CD8-positive, alpha-beta memory T cell (primary cell): Measurements from ENCODE around the gene GALNT8. TPM values are rescaled to one million over a fixed set of nuclear protein-coding genes. Genes with fewer than 3 reads are reported as not detected.

Experiments
- CTCF ChIA-PET: fragments of 350-600 bp; sonication (Branson Sonifier 250); formaldehyde crosslinking; loops from one replicate; lab custom pipeline; 2021; ENCODE audit warnings: antibody characterized with exemption; lab: Charles Lee
- POLR2A ChIA-PET: fragments of 350-600 bp; sonication (Branson Sonifier 250); formaldehyde crosslinking; loops from one replicate; lab custom pipeline; 2021; ENCODE audit warnings: antibody characterized with exemption; lab: Charles Lee
- DNase-seq, 5 donors: peaks; one replicate each; pipeline versions ENCODE4 v3.0.0 to v3.0.0-alpha.2; 2020 to 2022; ENCODE audit warnings: mixed read lengths in 1 of 5
- H3K27ac ChIP-seq: one replicate; pipeline ENCODE4 v1.7.0; 2013; ENCODE audit warnings: low read depth, mild to moderate bottlenecking, low read length, moderate library complexity
- H3K27me3 ChIP-seq: 2 replicates; pipeline ENCODE4 v1.7.0; 2013; ENCODE audit warnings: low read length, mild to moderate bottlenecking; ENCODE audit not compliant: insufficient read depth, poor library complexity, severe bottlenecking
- H3K36me3 ChIP-seq: 2 replicates; pipeline ENCODE4 v1.7.0; 2013; ENCODE audit warnings: mild to moderate bottlenecking, low read length, moderate library complexity; ENCODE audit not compliant: insufficient read depth
- H3K4me1 ChIP-seq: 2 replicates; pipeline ENCODE4 v1.7.0; 2013; ENCODE audit warnings: mild to moderate bottlenecking, low read length, moderate library complexity; ENCODE audit not compliant: insufficient read depth
- H3K4me3 ChIP-seq: 2 replicates; pipeline ENCODE4 v1.7.0; 2013; ENCODE audit warnings: mild to moderate bottlenecking, low read length
- H3K9me3 ChIP-seq: 2 replicates; pipeline ENCODE4 v1.7.0; 2013; ENCODE audit warnings: mild to moderate bottlenecking, low read length
- H3K27ac Mint-ChIP-seq, 8 donors: one replicate each; pipeline ENCODE4 v1.8.0; 2020 to 2021; ENCODE audit warnings: mixed read lengths in 8 of 8, mild to moderate bottlenecking in 6 of 8, inconsistent platforms in 3 of 8, moderate library complexity in 3 of 8
- H3K27me3 Mint-ChIP-seq, 2 donors: one replicate each; pipeline ENCODE4 v1.8.0; 2020 to 2021; ENCODE audit warnings: mixed read lengths in 2 of 2, mild to moderate bottlenecking in 1 of 2, moderate library complexity in 1 of 2
- H3K36me3 Mint-ChIP-seq, 3 donors: one replicate each; pipeline ENCODE4 v1.8.0; 2020 to 2021; ENCODE audit warnings: mixed read lengths in 3 of 3, inconsistent platforms in 1 of 3, mild to moderate bottlenecking in 1 of 3
- H3K4me1 Mint-ChIP-seq, 3 donors: one replicate each; pipeline ENCODE4 v1.8.0; 2020 to 2021; ENCODE audit warnings: mixed read lengths in 3 of 3, inconsistent platforms in 1 of 3, mild to moderate bottlenecking in 1 of 3
- H3K4me3 Mint-ChIP-seq, 7 donors: one replicate each; pipeline ENCODE4 v1.8.0; 2020 to 2021; ENCODE audit warnings: mixed read lengths in 7 of 7, mild to moderate bottlenecking in 6 of 7, moderate library complexity in 4 of 7, inconsistent platforms in 2 of 7
- H3K9me3 Mint-ChIP-seq, 5 donors: one replicate each; pipeline ENCODE4 v1.8.0; 2020 to 2022; ENCODE audit warnings: mixed read lengths in 5 of 5, mild to moderate bottlenecking in 3 of 5, moderate library complexity in 2 of 5, inconsistent platforms in 1 of 5
- polyA plus RNA-seq: library from polyadenylated mRNA; unstranded; fragments of 300-500 nt; fragmentation: Illumina TruSeq; gene quantifications from one replicate; pipeline ENCODE4 v1.2.3, GENCODE V29; 2021
- total RNA-seq, 2 experiments: library from RNA; stranded (reverse); gene quantifications; one replicate each; pipeline ENCODE4 v1.2.3, GENCODE V29; 2021

Gene GALNT8
- total and polyA plus RNA-seq, 3 experiments from 2014 or later = 0.20 to 3.2 (median 0.22) TPM

DNA sequence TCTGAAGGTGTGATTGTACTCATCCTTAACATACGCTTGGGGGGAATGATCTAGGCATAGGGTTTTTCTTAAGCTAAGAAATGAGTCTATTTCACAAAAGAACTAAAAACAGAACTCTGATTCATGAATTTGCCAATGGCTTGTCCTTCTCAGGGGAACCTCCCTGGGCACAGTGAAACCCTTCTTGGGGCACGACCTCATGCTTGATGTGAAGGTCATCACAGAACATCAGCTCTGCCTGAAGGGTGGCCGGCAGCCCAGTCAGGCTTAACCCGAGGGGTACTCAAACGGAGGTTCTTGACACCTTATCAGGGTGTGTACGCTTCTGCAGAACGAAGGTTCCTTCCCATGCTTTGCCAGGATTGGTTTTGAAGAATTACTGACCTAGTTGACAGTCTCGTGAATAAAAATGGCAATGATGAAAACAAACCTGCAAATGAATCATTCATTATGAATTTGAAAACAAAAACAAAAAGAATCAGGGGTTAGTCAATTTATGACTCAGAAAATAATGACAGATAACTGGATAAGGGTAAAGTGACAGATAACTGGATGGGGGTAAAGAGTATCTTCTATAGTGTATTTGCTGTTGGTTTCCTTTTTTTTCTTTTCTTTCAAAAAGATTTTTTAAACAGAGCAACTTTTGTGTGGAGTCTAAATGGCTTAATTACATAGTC lies 86.4 kb downstream of the GALNT8 start:
- H3K27me3 Mint-ChIP-seq = peaks cover 18 to 37% of the 10 kb centered on the region in 2 donors
- ChIA-PET CTCF (interaction anchor here (0.9 to 1.0 kb wide), 2 partner anchors 13 to 41 kb away, joined by 3 read pairs; no protein-coding TSS in a partner anchor), POLR2A (no interaction called here)
- no peaks in the 10 kb centered on the region for H3K9me3 Mint-ChIP-seq
- H3K4me1 Mint-ChIP-seq = peaks cover 38 to 49% (median 49%) of the 10 kb centered on the region in 3 donors
- H3K27ac ChIP-seq = no peak overlapping the region
- H3K9me3 ChIP-seq = no peaks in the 10 kb centered on the region
- DNase-seq = no peak
- H3K4me1 ChIP-seq = peaks cover 22% of the 10 kb centered on the region
- no peak overlapping the region for H3K4me3 ChIP-seq
- peak overlapping the region; percentile 22 to 84 (median 70) for H3K4me3 Mint-ChIP-seq
- peak overlapping the region in 4 of 8 donors; percentile 24 to 64 (median 50) for H3K27ac Mint-ChIP-seq
- H3K27me3 ChIP-seq = no peaks in the 10 kb centered on the region
- H3K36me3 Mint-ChIP-seq = peaks cover 0 to 4% (median 0%) of the 10 kb centered on the region in 3 donors
- no peaks in the 10 kb centered on the region for H3K36me3 ChIP-seq

DNA sequence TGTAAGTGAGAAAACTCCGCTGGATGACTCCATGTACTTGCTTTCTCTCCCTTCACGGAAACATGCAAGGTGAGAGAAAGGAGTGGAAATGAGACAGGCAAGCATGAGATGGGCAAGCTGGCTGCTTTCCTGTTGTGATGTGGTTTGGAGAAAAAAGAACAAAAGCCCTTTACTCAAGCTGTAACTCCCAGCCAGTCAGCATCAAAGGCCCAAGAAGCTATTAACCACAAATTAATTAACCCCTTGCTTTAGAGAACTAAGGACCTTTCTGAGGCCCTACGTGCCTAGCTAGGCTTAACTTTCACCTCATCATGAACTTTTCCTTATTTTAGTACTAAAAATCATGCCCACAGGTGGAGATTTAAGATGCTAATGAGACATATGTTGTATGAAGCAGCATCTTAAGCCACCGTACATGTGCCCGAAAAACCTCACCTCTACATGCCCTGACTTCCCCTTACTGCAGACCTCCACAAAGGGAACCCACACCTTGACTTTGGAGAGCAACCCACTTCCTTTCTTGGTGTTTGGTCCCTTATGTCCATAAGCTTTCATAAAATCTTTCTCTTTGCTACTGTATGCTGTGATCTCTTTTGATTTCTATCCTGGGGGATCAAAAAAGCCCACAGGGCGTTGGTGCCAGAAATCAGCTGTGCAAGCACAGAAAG lies 87.0 kb downstream of the GALNT8 start:
- Mint-ChIP-seq H3K27ac (peak overlapping the region in 7 of 8 donors; percentile 47 to 87 (median 54)), H3K36me3 (peaks cover 0 to 5% (median 0%) of the 10 kb centered on the region in 3 donors), H3K27me3 (peaks cover 23 to 39% of the 10 kb centered on the region in 2 donors), H3K9me3 (no peaks in the 10 kb centered on the region), H3K4me3 (peak overlapping the region; percentile 61 to 84 (median 74)), H3K4me1 (peaks cover 39 to 53% (median 50%) of the 10 kb centered on the region in 3 donors)
- DNase-seq = no peak
- Histone ChIP-seq H3K27me3 (no peaks in the 10 kb centered on the region), H3K36me3 (no peaks in the 10 kb centered on the region), H3K9me3 (no peaks in the 10 kb centered on the region), H3K4me3 (no peak overlapping the region), H3K4me1 (peaks cover 22% of the 10 kb centered on the region), H3K27ac (no peak overlapping the region)
- ChIA-PET CTCF (interaction anchor here (0.9 to 1.3 kb wide), 3 partner anchors 14 to 50 kb away, joined by 3 to 4 read pairs (median 3); no protein-coding TSS in a partner anchor), POLR2A (no interaction called here)

DNA sequence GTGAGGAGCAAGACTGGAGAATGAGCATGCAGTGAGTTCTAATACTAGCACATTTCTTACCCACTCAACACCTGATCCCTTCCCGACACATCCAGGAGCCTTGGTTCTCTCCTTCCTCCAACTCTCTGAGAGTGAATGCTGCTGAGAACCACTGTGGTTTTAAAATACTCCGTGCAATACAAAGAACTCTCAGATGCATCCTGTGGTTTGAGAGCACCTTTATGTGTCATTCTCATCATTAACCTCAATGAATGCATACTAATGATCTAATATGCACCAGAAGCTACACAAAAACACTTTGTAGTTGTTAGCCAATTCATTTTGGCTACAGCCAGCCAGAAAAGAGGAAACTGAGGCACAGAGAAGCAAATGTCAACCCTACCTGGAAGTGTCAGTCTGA lies 87.6 kb downstream of the GALNT8 start:
- H3K27ac Mint-ChIP-seq = peak overlapping the region in 6 of 8 donors; percentile 49 to 87 (median 56)
- peaks cover 24 to 39% of the 10 kb centered on the region in 2 donors for H3K27me3 Mint-ChIP-seq
- H3K4me1 ChIP-seq = peaks cover 22% of the 10 kb centered on the region
- POLR2A ChIA-PET = no interaction called here
- H3K4me3 Mint-ChIP-seq = peak overlapping the region; percentile 61 to 84 (median 74)
- no peaks in the 10 kb centered on the region for H3K9me3 ChIP-seq
- no peaks in the 10 kb centered on the region for H3K36me3 ChIP-seq
- peaks cover 0 to 5% (median 0%) of the 10 kb centered on the region in 3 donors for H3K36me3 Mint-ChIP-seq
- CTCF ChIA-PET = interaction anchor here (0.9 to 1.3 kb wide), 2 partner anchors 27 to 50 kb away, joined by 3 to 4 read pairs; no protein-coding TSS in a partner anchor
- H3K4me3 ChIP-seq = no peak overlapping the region
- no peaks in the 10 kb centered on the region for H3K27me3 ChIP-seq
- H3K27ac ChIP-seq = no peak overlapping the region
- H3K4me1 Mint-ChIP-seq = peaks cover 39 to 55% (median 50%) of the 10 kb centered on the region in 3 donors
- H3K9me3 Mint-ChIP-seq = no peaks in the 10 kb centered on the region
- DNase-seq = peak in 1 of 5 donors; percentile 26

DNA sequence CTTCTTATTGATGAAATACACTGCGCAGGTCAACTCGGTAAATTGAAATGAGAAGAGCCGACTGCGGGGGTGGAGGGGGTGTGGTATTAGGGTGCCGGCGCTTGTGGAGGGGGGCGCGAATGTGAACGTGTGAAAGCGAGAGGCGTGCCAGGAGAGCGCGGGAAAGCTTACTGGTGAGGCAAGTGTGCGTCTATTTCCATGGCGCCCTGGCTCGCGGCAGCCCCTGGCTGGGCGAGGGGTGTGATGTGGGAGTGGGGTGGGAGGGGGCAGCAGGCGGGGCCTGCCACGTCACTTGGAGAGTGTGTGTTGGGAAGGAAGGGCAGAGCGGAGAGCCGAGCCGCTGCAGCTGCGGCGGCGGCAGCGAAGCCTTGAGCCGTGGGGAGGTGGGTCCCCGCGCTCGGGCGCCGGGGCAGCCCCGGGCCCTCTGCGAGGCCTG lies 88.8 kb downstream of the GALNT8 start:
- Histone ChIP-seq H3K27me3 (no peaks in the 10 kb centered on the region), H3K4me3 (no peak overlapping the region), H3K4me1 (peaks cover 22% of the 10 kb centered on the region), H3K27ac (no peak overlapping the region), H3K36me3 (no peaks in the 10 kb centered on the region), H3K9me3 (no peaks in the 10 kb centered on the region)
- Mint-ChIP-seq H3K27ac (peak overlapping the region in 4 of 8 donors; percentile 15 to 85 (median 54)), H3K27me3 (peaks cover 25 to 33% of the 10 kb centered on the region in 2 donors), H3K9me3 (no peaks in the 10 kb centered on the region), H3K4me1 (peaks cover 39 to 61% (median 50%) of the 10 kb centered on the region in 3 donors), H3K4me3 (peak overlapping the region; percentile 71 to 84 (median 78)), H3K36me3 (peaks cover 0 to 5% (median 0%) of the 10 kb centered on the region in 3 donors)
- POLR2A ChIA-PET = no interaction called here
- CTCF ChIA-PET = no interaction called here
- peak in 2 of 5 donors; percentile 15 for DNase-seq

- Mint-ChIP-seq H3K27ac (peak overlapping the region in 1 of 8 donors; percentile 57), H3K4me3 (peak overlapping the region; percentile 30 to 80 (median 73)), H3K36me3 (peaks cover 0 to 5% (median 0%) of the 10 kb centered on the region in 3 donors), H3K9me3 (no peaks in the 10 kb centered on the region), H3K27me3 (peaks cover 25 to 32% of the 10 kb centered on the region in 2 donors), H3K4me1 (peaks cover 39 to 61% (median 50%) of the 10 kb centered on the region in 3 donors)
- H3K9me3 ChIP-seq = no peaks in the 10 kb centered on the region
- H3K4me3 ChIP-seq = no peak overlapping the region
- no peaks in the 10 kb centered on the region for H3K36me3 ChIP-seq
- H3K27ac ChIP-seq = no peak overlapping the region
- CTCF ChIA-PET = no interaction called here
- H3K4me1 ChIP-seq = peaks cover 22% of the 10 kb centered on the region
- DNase-seq = no peak
- H3K27me3 ChIP-seq = no peaks in the 10 kb centered on the region
- POLR2A ChIA-PET = no interaction called here
These were observed 89.4 kb downstream of the GALNT8 start for GRCh38 chr12:4809449-4810218.

GRCh38 chr12:4810219-4810671 lies 90.0 kb downstream of the GALNT8 start:
- H3K27ac Mint-ChIP-seq = peak overlapping the region in 1 of 8 donors; percentile 75
- H3K36me3 ChIP-seq = no peaks in the 10 kb centered on the region
- CTCF ChIA-PET = interaction anchor here (2.4 kb wide), 1 partner anchor 45 kb away, joined by 6 read pairs; no protein-coding TSS in a partner anchor
- H3K9me3 Mint-ChIP-seq = no peaks in the 10 kb centered on the region
- DNase-seq = no peak
- H3K27me3 ChIP-seq = no peaks in the 10 kb centered on the region
- peaks cover 0 to 4% (median 0%) of the 10 kb centered on the region in 3 donors for H3K36me3 Mint-ChIP-seq
- H3K4me3 ChIP-seq = no peak overlapping the region
- H3K27ac ChIP-seq = no peak overlapping the region
- no peaks in the 10 kb centered on the region for H3K9me3 ChIP-seq
- peaks cover 42 to 67% (median 50%) of the 10 kb centered on the region in 3 donors for H3K4me1 Mint-ChIP-seq
- H3K4me1 ChIP-seq = peaks cover 22% of the 10 kb centered on the region
- H3K4me3 Mint-ChIP-seq = peak overlapping the region; percentile 30 to 80 (median 73)
- H3K27me3 Mint-ChIP-seq = peaks cover 25 to 31% of the 10 kb centered on the region in 2 donors
- POLR2A ChIA-PET = no interaction called here

DNA sequence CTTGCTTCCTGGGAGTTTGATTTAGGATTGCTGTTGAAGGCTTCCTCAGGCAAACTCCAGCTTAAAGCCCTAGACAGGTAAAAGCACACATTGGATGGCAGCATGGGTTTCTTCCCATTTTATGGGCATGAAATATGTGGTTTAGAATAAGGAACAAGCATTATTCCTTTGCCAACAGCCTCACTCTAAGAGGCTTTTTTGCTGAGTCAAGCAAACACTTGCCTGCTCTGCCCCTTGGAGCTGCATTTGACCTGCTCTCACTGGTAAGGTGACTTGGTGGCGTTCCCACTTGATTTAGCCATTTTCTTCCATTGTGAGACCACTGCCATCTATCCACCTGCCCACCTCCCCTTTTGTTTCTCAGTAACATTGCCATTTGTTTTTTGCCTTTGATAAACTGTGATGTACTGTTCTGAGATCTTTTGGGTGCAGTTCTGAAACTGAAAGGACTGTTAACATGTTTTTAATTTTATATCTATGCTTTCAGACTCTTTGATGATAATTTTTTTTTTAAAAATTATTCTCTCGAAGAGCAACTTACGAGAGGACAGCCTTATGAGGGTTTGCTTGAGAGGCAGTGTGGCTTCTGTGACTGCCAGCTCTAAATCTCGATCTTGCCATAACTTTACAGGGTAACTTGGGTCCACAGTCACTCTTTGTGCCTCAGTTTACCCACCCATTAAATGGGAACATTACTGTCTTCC lies 92.6 kb downstream of the GALNT8 start:
- Mint-ChIP-seq H3K4me1 (peaks cover 32 to 74% (median 42%) of the 10 kb centered on the region in 3 donors), H3K36me3 (peaks cover 0 to 4% (median 0%) of the 10 kb centered on the region in 3 donors), H3K27me3 (peaks cover 19 to 24% of the 10 kb centered on the region in 2 donors), H3K27ac (peak overlapping the region in 1 of 8 donors; percentile 62), H3K9me3 (no peaks in the 10 kb centered on the region), H3K4me3 (no peak overlapping the region)
- ChIA-PET CTCF (interaction anchor here (1.5 to 2.4 kb wide), 3 partner anchors 43 to 45 kb away, joined by 3 to 6 read pairs (median 6); no protein-coding TSS in a partner anchor), POLR2A (no interaction called here)
- H3K27me3 ChIP-seq = no peaks in the 10 kb centered on the region
- no peak overlapping the region for H3K4me3 ChIP-seq
- H3K9me3 ChIP-seq = no peaks in the 10 kb centered on the region
- no peaks in the 10 kb centered on the region for H3K36me3 ChIP-seq
- no peak overlapping the region for H3K27ac ChIP-seq
- peaks cover 17% of the 10 kb centered on the region for H3K4me1 ChIP-seq
- no peak for DNase-seq
